ENCODE data around the gene EIF4E3. TPM values are rescaled to one million over a fixed set of nuclear protein-coding genes. Genes with fewer than 3 reads are reported as not detected.

The EIF4E3 gene
- total RNA-seq, 2 experiments from 2014 or later = 48.2 to 50.4 TPM

- Histone ChIP-seq H3K27ac (ENCODE audit: low read depth in 1 of 2, low read length in 2 of 2) (no peak overlapping the region), H3K4me3 (ENCODE audit: low read length) (no peak overlapping the region), H3K9me3 (ENCODE audit: control insufficient read depth in 1 of 2, insufficient read depth in 1 of 2, low read length in 2 of 2) (no peaks in the 10 kb centered on the region), H3K27me3 (ENCODE audit: control insufficient read depth in 1 of 2, insufficient read depth in 2 of 2, low read length in 2 of 2) (no peaks in the 10 kb centered on the region), H3K36me3 (ENCODE audit: insufficient read depth, low read length) (peaks cover 2% of the 10 kb centered on the region), H3K4me1 (ENCODE audit: insufficient read depth, low read length) (no peaks in the 10 kb centered on the region)
- ChIA-PET CTCF (no interaction called here), POLR2A (no interaction called here)
- no peak overlapping the region for H3K27ac Mint-ChIP-seq
- TF ChIP-seq, protein P1, sequence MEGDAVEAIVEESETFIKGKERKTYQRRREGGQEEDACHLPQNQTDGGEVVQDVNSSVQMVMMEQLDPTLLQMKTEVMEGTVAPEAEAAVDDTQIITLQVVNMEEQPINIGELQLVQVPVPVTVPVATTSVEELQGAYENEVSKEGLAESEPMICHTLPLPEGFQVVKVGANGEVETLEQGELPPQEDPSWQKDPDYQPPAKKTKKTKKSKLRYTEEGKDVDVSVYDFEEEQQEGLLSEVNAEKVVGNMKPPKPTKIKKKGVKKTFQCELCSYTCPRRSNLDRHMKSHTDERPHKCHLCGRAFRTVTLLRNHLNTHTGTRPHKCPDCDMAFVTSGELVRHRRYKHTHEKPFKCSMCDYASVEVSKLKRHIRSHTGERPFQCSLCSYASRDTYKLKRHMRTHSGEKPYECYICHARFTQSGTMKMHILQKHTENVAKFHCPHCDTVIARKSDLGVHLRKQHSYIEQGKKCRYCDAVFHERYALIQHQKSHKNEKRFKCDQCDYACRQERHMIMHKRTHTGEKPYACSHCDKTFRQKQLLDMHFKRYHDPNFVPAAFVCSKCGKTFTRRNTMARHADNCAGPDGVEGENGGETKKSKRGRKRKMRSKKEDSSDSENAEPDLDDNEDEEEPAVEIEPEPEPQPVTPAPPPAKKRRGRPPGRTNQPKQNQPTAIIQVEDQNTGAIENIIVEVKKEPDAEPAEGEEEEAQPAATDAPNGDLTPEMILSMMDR (IDR thresholded peaks at IDR 0.05) = no peak
- intact Hi-C loops (cut with DNase I, micrococcal nuclease) = no loop called here
- DNase-seq (peak in 1 of 14 experiments; percentile 19), ATAC-seq (ENCODE audit: poor library complexity) (no peak)
- no peak overlapping the region for H3K4me3 Mint-ChIP-seq
- no peaks in the 10 kb centered on the region for H3K9me3 Mint-ChIP-seq
- no peaks in the 10 kb centered on the region for H3K27me3 Mint-ChIP-seq
- H3K4me1 Mint-ChIP-seq (ENCODE audit: low read depth) = no peaks in the 10 kb centered on the region
- H3K36me3 Mint-ChIP-seq (ENCODE audit: low read depth) = peaks cover 9% of the 10 kb centered on the region
Observed at GRCh38 chr3:71641674-71642073, 83.5 kb downstream of the EIF4E3 start.

DNA sequence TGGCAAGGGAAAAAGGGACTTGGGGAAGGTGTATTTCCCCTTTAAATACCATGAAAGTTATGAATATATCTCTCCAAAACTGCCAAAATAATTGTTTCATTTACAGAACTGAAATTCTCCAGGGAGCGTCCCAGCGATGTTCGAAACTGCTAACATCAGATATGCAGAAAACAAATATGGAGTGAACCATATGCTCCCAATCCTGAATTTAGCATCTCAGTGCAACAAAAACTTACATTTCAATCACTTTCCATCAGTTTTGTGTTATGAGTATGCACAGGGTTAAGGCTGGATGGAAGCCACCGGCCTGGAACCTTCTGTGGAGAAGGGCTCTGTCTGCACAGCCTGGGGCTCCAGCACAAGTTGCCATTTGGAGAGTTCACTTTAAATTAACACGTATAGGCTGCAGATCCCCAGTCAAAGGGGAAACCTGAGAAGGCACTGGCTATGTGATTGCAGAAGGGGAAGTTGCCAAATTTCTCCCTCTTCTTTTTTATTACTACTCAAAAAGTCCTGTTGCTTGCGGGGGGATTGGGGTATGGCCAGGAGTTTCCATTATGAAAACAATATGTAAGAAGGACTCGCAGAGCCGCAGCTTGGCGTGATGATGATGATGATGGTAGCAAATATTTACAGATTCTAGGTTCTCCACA lies 84.7 kb downstream of the EIF4E3 start:
- H3K36me3 Mint-ChIP-seq (ENCODE audit: low read depth) = peaks cover 12% of the 10 kb centered on the region
- no peak overlapping the region for H3K4me3 Mint-ChIP-seq
- Histone ChIP-seq H3K4me3 (ENCODE audit: low read length) (no peak overlapping the region), H3K27me3 (ENCODE audit: control insufficient read depth in 1 of 2, insufficient read depth in 2 of 2, low read length in 2 of 2) (no peaks in the 10 kb centered on the region), H3K4me1 (ENCODE audit: insufficient read depth, low read length) (no peaks in the 10 kb centered on the region), H3K36me3 (ENCODE audit: insufficient read depth, low read length) (peaks cover 2% of the 10 kb centered on the region), H3K27ac (ENCODE audit: low read depth in 1 of 2, low read length in 2 of 2) (no peak overlapping the region), H3K9me3 (ENCODE audit: control insufficient read depth in 1 of 2, insufficient read depth in 1 of 2, low read length in 2 of 2) (no peaks in the 10 kb centered on the region)
- DNase-seq = no peak
- ATAC-seq (ENCODE audit: poor library complexity) = no peak
- TF ChIP-seq, protein P1 (IDR thresholded peaks at IDR 0.05) = no peak
- no peak overlapping the region for H3K27ac Mint-ChIP-seq
- no peaks in the 10 kb centered on the region for H3K9me3 Mint-ChIP-seq
- H3K4me1 Mint-ChIP-seq (ENCODE audit: low read depth) = no peaks in the 10 kb centered on the region
- ChIA-PET POLR2A (no interaction called here), CTCF (no interaction called here)
- H3K27me3 Mint-ChIP-seq = no peaks in the 10 kb centered on the region
- intact Hi-C loops (cut with DNase I, micrococcal nuclease) = no loop called here

- intact Hi-C loops (cut with DNase I, micrococcal nuclease) = no loop called here
- no peak overlapping the region for H3K27ac ChIP-seq (ENCODE audit: low read depth in 1 of 2, low read length in 2 of 2)
- no peaks in the 10 kb centered on the region for H3K4me1 ChIP-seq (ENCODE audit: insufficient read depth, low read length)
- H3K27me3 ChIP-seq (ENCODE audit: control insufficient read depth in 1 of 2, insufficient read depth in 2 of 2, low read length in 2 of 2) = no peaks in the 10 kb centered on the region
- CTCF ChIA-PET = interaction anchor here (0.7 kb wide), 1 partner anchor 1086 kb away, joined by 4 read pairs; no protein-coding TSS in a partner anchor
- no peak for DNase-seq
- no peak for ATAC-seq (ENCODE audit: poor library complexity)
- no peak overlapping the region for H3K4me3 ChIP-seq (ENCODE audit: low read length)
- no peaks in the 10 kb centered on the region for H3K9me3 Mint-ChIP-seq
- TF ChIP-seq, protein P1 (IDR thresholded peaks at IDR 0.05) = no peak
- H3K27me3 Mint-ChIP-seq = no peaks in the 10 kb centered on the region
- H3K4me1 Mint-ChIP-seq (ENCODE audit: low read depth) = no peaks in the 10 kb centered on the region
- POLR2A ChIA-PET = no interaction called here
- peaks cover 2% of the 10 kb centered on the region for H3K36me3 ChIP-seq (ENCODE audit: insufficient read depth, low read length)
- no peak overlapping the region for H3K27ac Mint-ChIP-seq
- H3K36me3 Mint-ChIP-seq (ENCODE audit: low read depth) = peaks cover 3% of the 10 kb centered on the region
- no peaks in the 10 kb centered on the region for H3K9me3 ChIP-seq (ENCODE audit: control insufficient read depth in 1 of 2, insufficient read depth in 1 of 2, low read length in 2 of 2)
- H3K4me3 Mint-ChIP-seq = no peak overlapping the region
Observed at GRCh38 chr3:71636482-71636881, 88.7 kb downstream of the EIF4E3 start.

Data from CD4-positive, alpha-beta T cell (primary cell).